ENCODE data around the gene SUFU.

DNA sequence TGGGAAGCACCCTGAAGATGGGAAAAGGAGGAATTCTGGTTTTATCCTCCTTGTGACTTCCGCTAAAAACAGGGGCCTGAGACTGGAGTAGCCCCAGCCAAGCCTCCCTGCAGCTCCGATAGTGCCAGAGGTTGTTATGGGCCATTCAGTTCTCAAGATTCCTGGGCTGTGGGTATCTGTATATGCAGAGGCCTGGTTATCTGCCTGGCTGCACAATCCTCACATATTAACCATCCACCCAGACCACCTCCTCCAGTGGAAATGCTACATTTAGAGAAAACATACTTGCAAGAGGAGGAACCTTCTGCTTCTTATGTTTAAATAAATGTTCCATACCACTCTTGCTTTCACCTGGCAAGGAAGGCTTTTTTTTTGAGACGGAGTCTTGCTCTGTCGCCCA lies 175.8 kb downstream of the SUFU start:
- TF ChIP-seq, protein P1, sequence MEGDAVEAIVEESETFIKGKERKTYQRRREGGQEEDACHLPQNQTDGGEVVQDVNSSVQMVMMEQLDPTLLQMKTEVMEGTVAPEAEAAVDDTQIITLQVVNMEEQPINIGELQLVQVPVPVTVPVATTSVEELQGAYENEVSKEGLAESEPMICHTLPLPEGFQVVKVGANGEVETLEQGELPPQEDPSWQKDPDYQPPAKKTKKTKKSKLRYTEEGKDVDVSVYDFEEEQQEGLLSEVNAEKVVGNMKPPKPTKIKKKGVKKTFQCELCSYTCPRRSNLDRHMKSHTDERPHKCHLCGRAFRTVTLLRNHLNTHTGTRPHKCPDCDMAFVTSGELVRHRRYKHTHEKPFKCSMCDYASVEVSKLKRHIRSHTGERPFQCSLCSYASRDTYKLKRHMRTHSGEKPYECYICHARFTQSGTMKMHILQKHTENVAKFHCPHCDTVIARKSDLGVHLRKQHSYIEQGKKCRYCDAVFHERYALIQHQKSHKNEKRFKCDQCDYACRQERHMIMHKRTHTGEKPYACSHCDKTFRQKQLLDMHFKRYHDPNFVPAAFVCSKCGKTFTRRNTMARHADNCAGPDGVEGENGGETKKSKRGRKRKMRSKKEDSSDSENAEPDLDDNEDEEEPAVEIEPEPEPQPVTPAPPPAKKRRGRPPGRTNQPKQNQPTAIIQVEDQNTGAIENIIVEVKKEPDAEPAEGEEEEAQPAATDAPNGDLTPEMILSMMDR (IDR thresholded peaks at IDR 0.05 in 8 of 11, conservative IDR thresholded peaks at IDR 0.05 in 3 of 11), result no peak
- TF ChIP-seq POLR2AphosphoS5 (IDR thresholded peaks at IDR 0.05), result no peak
- no peak for TF ChIP-seq POLR2A (IDR thresholded peaks at IDR 0.05)

Data from spleen (tissue), 7 donors.